HepG2 (cell line): ENCODE results near the gene CHD2. TPM values are rescaled to one million over a fixed set of nuclear protein-coding genes. Genes with fewer than 3 reads are reported as not detected.

Source experiments
- ATAC-seq: fragments of 200-7000 bp; cut with Tn5 transposase; 3 replicates; pipeline ENCODE4 v1.9.1; 2020; ENCODE audit warnings: mild to moderate bottlenecking, moderate library complexity
- BruUV-seq: library from RNA; stranded (reverse); fragments of 400-500 nt; replicated peaks from 2 replicates; lab custom pipeline; 2021; lab: Mats Ljungman, UMichigan
- CTCF ChIA-PET: fragments of 300-600 bp; formaldehyde crosslinking; extraction: SDS; loops from one replicate; lab custom pipeline; 2021; ENCODE audit warnings: low total read pairs, inconsistent platforms, low intra/inter-chr PET ratio; lab: Yijun Ruan, JAX
- POLR2A ChIA-PET: fragments of 350-600 bp; sonication (Branson Sonifier 250); formaldehyde crosslinking; loops from one replicate; lab custom pipeline; 2020; ENCODE audit warnings: antibody characterized with exemption, inconsistent platforms; lab: Yijun Ruan, JAX
- DNase-seq: peaks from one replicate; pipeline ENCODE4 v3.0.0-alpha.2; 2015; ENCODE audit warnings: low spot score
- FAIRE-seq: peaks from 3 replicates; lab custom pipeline; 2011; peaks lifted over from hg19 to GRCh38; lab: Jason Lieb, UNC
- H2AFZ ChIP-seq: one replicate; pipeline ENCODE4 v1.6.1; 2011; ENCODE audit warnings: low read length, inconsistent platforms
- H3K27ac ChIP-seq: fragments of 300-600 bp; 3 replicates; pipeline ENCODE4 v1.8.0; 2011; ENCODE audit warnings: mixed run types, mild to moderate bottlenecking, mixed read lengths, low read length, inconsistent platforms; ENCODE audit not compliant: insufficient read depth; ENCODE audit errors: extremely low read length
- H3K27me3 ChIP-seq, 2 experiments: fragments of 200-600 bp in 1 of 2; 2 replicates in 1 of 2; 3 replicates in 1 of 2; pipeline versions ENCODE4 v1.6.0 to v1.8.0; 2011; ENCODE audit warnings: low read length in 2 of 2, mild to moderate bottlenecking in 2 of 2, moderate library complexity in 2 of 2, inconsistent platforms in 1 of 2; ENCODE audit not compliant: insufficient read depth in 2 of 2, control insufficient read depth in 1 of 2
- H3K36me3 ChIP-seq, 2 experiments: fragments of 200-600 bp in 1 of 2; replicated peaks in 1 of 2; 2 replicates in 1 of 2; 3 replicates in 1 of 2; pipeline versions ENCODE4 v1.5.1 to v1.8.0; 2011; ENCODE audit warnings: low read length in 2 of 2, inconsistent platforms in 1 of 2; ENCODE audit not compliant: insufficient read depth in 2 of 2, control insufficient read depth in 1 of 2
- H3K4me1 ChIP-seq: 2 replicates; pipeline ENCODE4 v1.5.1; 2012; ENCODE audit warnings: low read length, inconsistent platforms; ENCODE audit not compliant: insufficient read depth
- H3K4me2 ChIP-seq: 2 replicates; pipeline ENCODE4 v1.6.0; 2011; ENCODE audit warnings: low read depth, low read length, inconsistent platforms
- H3K4me3 ChIP-seq, 3 experiments: fragments of 200-600 bp in 1 of 3; sonication (generic), shearing (Covaris generic) in 1 of 3; replicated peaks in 1 of 3; 2 replicates each; pipeline ENCODE4 v1.5.1; 2011 to 2016; ENCODE audit warnings: low read length in 3 of 3, inconsistent platforms in 2 of 3, low read depth in 2 of 3, mild to moderate bottlenecking in 2 of 3, control low read depth in 1 of 3, mixed read lengths in 1 of 3; ENCODE audit not compliant: insufficient read depth in 1 of 3
- H3K79me2 ChIP-seq: one replicate; pipeline ENCODE4 v1.6.1; 2011; ENCODE audit warnings: low read length, inconsistent platforms; ENCODE audit not compliant: insufficient read depth
- H3K9ac ChIP-seq: 2 replicates; pipeline ENCODE4 v1.6.0; 2011; ENCODE audit warnings: mild to moderate bottlenecking, low read depth, low read length, inconsistent platforms; ENCODE audit not compliant: insufficient read depth
- H3K9me3 ChIP-seq: 2 replicates; pipeline ENCODE4 v1.5.1; 2012; ENCODE audit warnings: mild to moderate bottlenecking, low read length
- H4K20me1 ChIP-seq: 2 replicates; pipeline ENCODE4 v1.6.0; 2011; ENCODE audit warnings: inconsistent platforms, mild to moderate bottlenecking, low read length, moderate library complexity; ENCODE audit not compliant: insufficient read depth
- GTF3A ChIP-seq: sonication (generic); formaldehyde crosslinking; conservative IDR thresholded peaks from 2 replicates; pipeline ENCODE4 v1.4.0; 2020; ENCODE audit warnings: mild to moderate bottlenecking, missing genetic modification reagents
- HIVEP1 ChIP-seq: sonication (generic); formaldehyde crosslinking; IDR thresholded peaks from 2 replicates; pipeline ENCODE4 v1.4.0; 2020; ENCODE audit warnings: mild to moderate bottlenecking, missing genetic modification reagents
- JUNB ChIP-seq: sonication (generic); formaldehyde crosslinking; IDR thresholded peaks from 2 replicates; pipeline ENCODE4 v1.8.0; 2022; ENCODE audit warnings: missing genetic modification reagents, mild to moderate bottlenecking, borderline replicate concordance
- MZF1 ChIP-seq: sonication (generic); formaldehyde crosslinking; IDR thresholded peaks from 2 replicates; pipeline ENCODE4 v1.8.1; 2023; ENCODE audit warnings: mild to moderate bottlenecking, missing genetic modification reagents, borderline replicate concordance
- NFE2 ChIP-seq: sonication (generic); formaldehyde crosslinking; IDR thresholded peaks from 2 replicates; pipeline ENCODE4 v1.4.0; 2020; ENCODE audit warnings: missing genetic modification reagents
- POLR2AphosphoS5 ChIP-seq: IDR thresholded peaks from 2 replicates; pipeline ENCODE4 v1.6.1; 2012; ENCODE audit warnings: low read depth, low read length
- RNF2 ChIP-seq: fragments of 450-650 bp; conservative IDR thresholded peaks from 2 replicates; pipeline ENCODE4 v1.6.1; 2016; ENCODE audit warnings: low read depth
- SAP130 ChIP-seq: IDR thresholded peaks from 2 replicates; pipeline ENCODE4 v1.6.1; 2016; ENCODE audit warnings: low read depth
- TIGD3 ChIP-seq: sonication (generic); formaldehyde crosslinking; IDR thresholded peaks from 2 replicates; pipeline ENCODE4 v1.5.1; 2020; ENCODE audit warnings: mild to moderate bottlenecking, missing genetic modification reagents, borderline replicate concordance
- WIZ ChIP-seq: sonication (generic); formaldehyde crosslinking; IDR thresholded peaks from 2 replicates; pipeline ENCODE4 v1.5.1; 2020; ENCODE audit warnings: mild to moderate bottlenecking, missing genetic modification reagents
- ZBTB42 ChIP-seq: sonication (generic); formaldehyde crosslinking; IDR thresholded peaks from 2 replicates; pipeline ENCODE4 v1.5.0; 2020; ENCODE audit warnings: mild to moderate bottlenecking, missing genetic modification reagents
- ZNF329 ChIP-seq: sonication (generic); formaldehyde crosslinking; IDR thresholded peaks from 2 replicates; pipeline ENCODE4 v1.9.0; 2021; ENCODE audit warnings: low read depth, mild to moderate bottlenecking, missing genetic modification reagents
- ZNF619 ChIP-seq: sonication (generic); formaldehyde crosslinking; IDR thresholded peaks from 2 replicates; pipeline ENCODE4 v1.4.0; 2020; ENCODE audit warnings: mild to moderate bottlenecking, missing genetic modification reagents
- ZNF709 ChIP-seq: sonication (generic); formaldehyde crosslinking; IDR thresholded peaks from 2 replicates; pipeline ENCODE4 v1.5.0; 2020; ENCODE audit warnings: mild to moderate bottlenecking, missing genetic modification reagents
- ZSCAN22 ChIP-seq: sonication (generic); formaldehyde crosslinking; IDR thresholded peaks from 2 replicates; pipeline ENCODE4 v1.4.0; 2020; ENCODE audit warnings: mild to moderate bottlenecking, missing genetic modification reagents
- WGBS: methylation state at CpG from one replicate; pipeline ENCODE4 v1.1.6; 2017; ENCODE audit warnings: low lambda C conversion rate; 5-methylcytosine and 5-hydroxymethylcytosine counted together
- in situ Hi-C: cut with HindIII; loops from 2 replicates; pipeline ENCODE4 v1.10.0; 2017; ENCODE audit warnings: low pct_unique_long_range_greater_than_20kb; ENCODE audit not compliant: extremely low pct_ligation_motif_present
- intact Hi-C: fragments of 100-400 bp; cut with micrococcal nuclease; formaldehyde crosslinking; loops from one replicate; pipeline ENCODE4 v1.10.0; 2022; ENCODE audit not compliant: unreplicated experiment
- polyA plus RNA-seq, 8 experiments: library from polyadenylated mRNA; depleted of rRNA in 3 of 8; stranded (reverse) in 7 of 8; unstranded in 1 of 8; fragments of >200 nt; fragmentation: Illumina TruSeq in 4 of 8; extraction: Trizol in 4 of 8; gene quantifications; 2 replicates each; pipeline versions ENCODE4 v1.2.1 to v1.2.3, GENCODE V29; 2011 to 2016; ENCODE audit warnings: low read depth in 4 of 8, missing spikeins in 1 of 8, mixed read lengths in 1 of 8; ENCODE audit not compliant: insufficient read depth in 1 of 8
- total RNA-seq, 5 experiments: library from RNA; depleted of rRNA; stranded (reverse); fragments of >200 nt; fragmentation: Illumina TruSeq; extraction: Trizol; gene quantifications; 2 replicates each; pipeline ENCODE4 v1.2.3, GENCODE V29; 2016; ENCODE audit warnings: low read depth in 1 of 5
- TF ChIP-seq, protein P1 (sequence below): sonication (generic); formaldehyde crosslinking; IDR thresholded peaks from 2 replicates; pipeline ENCODE4 v1.5.0; 2020; ENCODE audit warnings: missing genetic modification reagents, mild to moderate bottlenecking, borderline replicate concordance

The CHD2 gene
- total and polyA plus RNA-seq, 2 of the 13 experiments (the other 11 are each of a cell fraction or from before 2014, with no cell fraction given), result 54.0 to 54.1 TPM

GRCh38 chr15:93071469-93071936 lies 171.4 kb downstream of the CHD2 start:
- in situ Hi-C loops (no loop called here), intact Hi-C loops (no loop called here)
- FAIRE-seq (no peak), DNase-seq (no peak), ATAC-seq (no peak)
- Histone ChIP-seq H3K4me1 (no peaks in the 10 kb centered on the region), H4K20me1 (no peaks in the 10 kb centered on the region), H3K36me3 (no peaks in the 10 kb centered on the region), H3K9me3 (no peaks in the 10 kb centered on the region), H2AFZ (no peak overlapping the region), H3K27me3 (peaks cover 13 to 88% of the 10 kb centered on the region in 2 experiments), H3K4me3 (no peak overlapping the region), H3K27ac (no peak overlapping the region), H3K79me2 (no peaks in the 10 kb centered on the region), H3K9ac (no peak overlapping the region), H3K4me2 (no peak overlapping the region)
- CTCF ChIA-PET, result no interaction called here
- POLR2A ChIA-PET, result no interaction called here
- BruUV-seq, result no TSS peak
- no peak for TF ChIP-seq RNF2
- TF ChIP-seq ZNF709 (CRISPR knock-in tag), result no peak
- TF ChIP-seq HIVEP1, result no peak
- no peak for TF ChIP-seq ZSCAN22 (CRISPR knock-in tag)
- TF ChIP-seq WIZ (CRISPR knock-in tag), result no peak
- TF ChIP-seq NFE2 (CRISPR knock-in tag), result no peak
- no peak for TF ChIP-seq ZBTB42
- no peak for TF ChIP-seq MZF1
- no peak for TF ChIP-seq POLR2AphosphoS5
- no peak for TF ChIP-seq GTF3A (CRISPR knock-in tag)
- no peak for TF ChIP-seq ZNF619
- TF ChIP-seq, protein P1, sequence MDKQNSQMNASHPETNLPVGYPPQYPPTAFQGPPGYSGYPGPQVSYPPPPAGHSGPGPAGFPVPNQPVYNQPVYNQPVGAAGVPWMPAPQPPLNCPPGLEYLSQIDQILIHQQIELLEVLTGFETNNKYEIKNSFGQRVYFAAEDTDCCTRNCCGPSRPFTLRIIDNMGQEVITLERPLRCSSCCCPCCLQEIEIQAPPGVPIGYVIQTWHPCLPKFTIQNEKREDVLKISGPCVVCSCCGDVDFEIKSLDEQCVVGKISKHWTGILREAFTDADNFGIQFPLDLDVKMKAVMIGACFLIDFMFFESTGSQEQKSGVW (CRISPR knock-in tag), result no peak
- no peak for TF ChIP-seq TIGD3
- TF ChIP-seq JUNB (CRISPR knock-in tag), result no peak
- TF ChIP-seq SAP130 (CRISPR knock-in tag), result no peak
- TF ChIP-seq ZNF329, result no peak
- 28% methylated on average over 12 of the region's 22 CpGs for WGBS
